Activated T-cell treated with anti-CD3 and anti-CD28 coated beads, Interleukin-2, amount 50 U/mL, for 4 hours (primary cell): ENCODE measurements around the gene PDXDC1. TPM values are rescaled to one million over a fixed set of nuclear protein-coding genes. Genes with fewer than 3 reads are reported as not detected.
"Not testable (repeated sequence)": the region's sequence is repeated elsewhere in the genome, so short reads cannot be mapped to it uniquely, and the experiment has no call there.

Experiments used
- ATAC-seq, 2 donors: fragments of 200-7000 bp; cut with Tn5 transposase; one replicate each; pipeline ENCODE4 v1.10.0; 2021
- DNase-seq: peaks from one replicate; pipeline ENCODE4 v3.0.0-alpha.2; 2020
- H3K27me3 Mint-ChIP-seq: one replicate; pipeline ENCODE4 v1.8.0; 2021; ENCODE audit warnings: low read depth, mixed read lengths
- H3K36me3 Mint-ChIP-seq: one replicate; pipeline ENCODE4 v1.8.0; 2022; ENCODE audit warnings: mixed read lengths; ENCODE audit not compliant: insufficient read depth
- H3K4me1 Mint-ChIP-seq: one replicate; pipeline ENCODE4 v1.8.0; 2021; ENCODE audit warnings: low read depth, mixed read lengths
- H3K4me3 Mint-ChIP-seq: one replicate; pipeline ENCODE4 v1.8.0; 2021; ENCODE audit warnings: mild to moderate bottlenecking, moderate library complexity, mixed read lengths
- H3K9me3 Mint-ChIP-seq: one replicate; pipeline ENCODE4 v1.8.0; 2021; ENCODE audit warnings: mixed read lengths
- total RNA-seq, 3 donors: library from RNA; stranded (reverse); gene quantifications; one replicate each; pipeline ENCODE4 v1.2.1, GENCODE V29; 2021

PDXDC1 gene
- total RNA-seq, 3 donors from 2014 or later = 53.5 to 62.6 (median 62.2) TPM

DNA sequence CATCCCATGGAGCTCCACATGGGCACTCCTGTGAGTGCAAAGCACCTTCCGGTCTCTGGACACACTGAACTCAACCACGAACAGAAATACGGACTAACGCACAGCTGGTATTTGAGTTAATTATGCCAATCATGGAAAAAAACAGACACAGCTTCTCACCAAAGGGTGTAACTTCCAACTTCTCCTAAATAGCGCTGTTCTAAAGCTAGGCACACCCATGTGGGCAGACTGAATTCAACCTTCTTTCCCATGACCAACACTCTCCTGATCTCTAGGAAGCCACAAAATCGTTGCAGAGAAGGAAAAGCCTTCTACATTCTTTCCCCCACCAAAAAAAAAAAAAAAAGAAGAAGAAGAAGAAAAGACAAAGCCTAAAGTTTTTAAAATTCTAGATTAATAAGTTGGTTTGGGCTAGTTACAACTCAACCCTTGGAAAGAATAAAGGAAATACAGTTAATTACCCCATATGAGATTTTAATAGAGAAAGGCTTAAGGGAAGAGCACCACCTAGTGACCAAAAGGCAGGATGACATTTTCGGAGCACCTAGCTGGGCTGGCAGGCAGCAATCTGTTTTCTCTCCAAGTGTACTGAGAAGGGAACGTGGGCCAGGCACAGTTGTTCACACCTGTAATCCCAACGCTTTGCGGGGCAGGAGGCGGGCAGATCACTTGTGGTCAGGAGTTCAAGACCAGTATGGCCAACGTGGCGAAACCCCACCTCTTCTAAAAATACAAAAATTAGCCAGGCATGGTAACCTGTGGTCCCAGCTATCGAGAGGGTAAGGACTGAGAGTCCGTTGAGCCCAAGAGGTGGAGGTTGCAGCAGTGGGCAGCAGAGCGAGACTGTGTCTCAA, 97.3 kb downstream of the PDXDC1 start:
- H3K4me3 Mint-ChIP-seq, H3K4me1 Mint-ChIP-seq, DNase-seq, H3K27me3 Mint-ChIP-seq, H3K9me3 Mint-ChIP-seq: not testable (repeated sequence)
- peaks cover 36% of the 10 kb centered on the region for H3K36me3 Mint-ChIP-seq
- peak; percentile 51 to 52 for ATAC-seq

DNA sequence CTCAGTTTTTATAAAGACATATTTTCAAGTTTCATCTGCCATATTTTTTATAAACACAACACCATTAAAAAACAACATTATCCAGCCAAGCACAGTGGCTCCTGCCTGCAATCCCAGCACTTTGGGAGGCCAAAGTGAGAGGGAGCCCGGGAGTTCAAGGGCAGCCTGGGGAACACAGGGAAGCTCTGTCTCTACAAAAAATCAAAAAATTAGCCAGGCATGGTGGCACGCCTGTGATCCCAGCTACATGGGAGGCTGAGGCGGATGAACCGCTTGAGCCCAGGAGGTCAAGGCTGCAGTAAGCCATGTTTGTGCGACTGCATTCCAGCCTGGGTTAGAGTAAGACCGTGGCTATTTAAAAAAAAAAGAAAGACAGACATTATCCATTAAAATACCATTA, 98.3 kb downstream of the PDXDC1 start:
- no peak overlapping the region for H3K4me3 Mint-ChIP-seq
- H3K4me1 Mint-ChIP-seq = peaks cover 6% of the 10 kb centered on the region
- ATAC-seq = no peak
- no peaks in the 10 kb centered on the region for H3K9me3 Mint-ChIP-seq
- peaks cover 40% of the 10 kb centered on the region for H3K36me3 Mint-ChIP-seq
- DNase-seq = no peak
- no peaks in the 10 kb centered on the region for H3K27me3 Mint-ChIP-seq

DNA sequence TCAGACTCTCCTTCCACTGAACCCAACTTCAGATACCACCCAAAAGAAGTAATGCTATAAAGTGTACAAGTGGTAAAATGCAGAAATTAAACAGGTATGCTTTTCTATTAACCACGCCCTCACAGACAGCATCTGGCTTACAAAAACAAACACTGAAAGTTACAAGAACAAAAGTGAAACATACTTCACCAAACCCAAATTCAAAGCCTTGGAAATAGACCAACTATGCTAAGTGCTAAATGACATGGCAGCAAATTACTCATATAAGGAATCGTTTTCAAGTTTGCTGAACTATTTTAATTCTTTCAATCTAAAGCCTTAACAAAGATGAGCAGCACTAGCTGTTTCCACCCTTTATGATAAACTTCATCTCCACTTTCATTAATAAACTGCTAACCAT, 101.3 kb downstream of the PDXDC1 start:
- peak; percentile 30 to 77 for ATAC-seq
- H3K4me1 Mint-ChIP-seq, H3K9me3 Mint-ChIP-seq, DNase-seq, H3K4me3 Mint-ChIP-seq, H3K27me3 Mint-ChIP-seq: not testable (repeated sequence)
- peaks cover 44% of the 10 kb centered on the region for H3K36me3 Mint-ChIP-seq

DNA sequence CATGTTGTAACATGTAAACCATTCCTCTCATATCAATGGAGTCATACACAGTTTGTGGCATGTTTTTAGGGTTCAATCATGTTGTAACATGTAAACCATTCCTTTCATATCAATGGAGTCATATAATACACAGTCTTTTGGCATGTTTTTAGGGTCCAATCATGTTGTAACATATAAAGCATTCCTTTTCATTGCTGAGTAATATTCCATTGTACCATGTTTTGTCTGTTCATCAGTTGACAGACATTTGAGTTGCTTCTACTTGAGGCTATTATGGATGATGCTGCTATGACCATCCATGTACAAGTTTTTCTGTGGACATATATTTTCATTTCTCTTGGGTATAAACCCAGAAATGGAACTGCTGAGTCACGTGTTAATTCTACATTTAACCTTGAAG, 106.1 kb downstream of the PDXDC1 start:
- ATAC-seq, H3K9me3 Mint-ChIP-seq, DNase-seq, H3K27me3 Mint-ChIP-seq, H3K4me3 Mint-ChIP-seq, H3K4me1 Mint-ChIP-seq: not testable (repeated sequence)
- H3K36me3 Mint-ChIP-seq = peaks cover 36% of the 10 kb centered on the region

DNA sequence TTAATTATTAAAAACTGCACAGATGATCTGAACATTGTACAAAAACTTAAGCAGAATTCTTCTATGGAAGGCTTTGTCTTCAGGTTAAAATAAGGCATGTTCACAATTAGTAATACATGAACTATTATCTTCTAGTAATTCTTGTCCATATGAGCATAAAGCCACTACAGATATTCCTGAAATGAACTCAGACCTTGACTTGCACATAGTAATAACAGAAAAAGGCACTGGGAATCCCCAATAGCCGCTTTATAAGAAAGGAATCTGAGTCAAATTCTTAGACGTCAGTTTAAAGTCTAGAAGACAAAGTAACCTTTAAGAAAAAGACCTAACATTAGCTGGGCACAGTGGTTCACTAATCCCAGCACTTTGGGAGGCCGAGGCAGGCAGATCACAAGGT, 108.0 kb downstream of the PDXDC1 start:
- not testable (repeated sequence) for H3K9me3 Mint-ChIP-seq, H3K27me3 Mint-ChIP-seq, H3K4me3 Mint-ChIP-seq, H3K4me1 Mint-ChIP-seq, DNase-seq
- peaks cover 29% of the 10 kb centered on the region for H3K36me3 Mint-ChIP-seq
- ATAC-seq = peak in 1 of 2 donors; percentile 46

DNA sequence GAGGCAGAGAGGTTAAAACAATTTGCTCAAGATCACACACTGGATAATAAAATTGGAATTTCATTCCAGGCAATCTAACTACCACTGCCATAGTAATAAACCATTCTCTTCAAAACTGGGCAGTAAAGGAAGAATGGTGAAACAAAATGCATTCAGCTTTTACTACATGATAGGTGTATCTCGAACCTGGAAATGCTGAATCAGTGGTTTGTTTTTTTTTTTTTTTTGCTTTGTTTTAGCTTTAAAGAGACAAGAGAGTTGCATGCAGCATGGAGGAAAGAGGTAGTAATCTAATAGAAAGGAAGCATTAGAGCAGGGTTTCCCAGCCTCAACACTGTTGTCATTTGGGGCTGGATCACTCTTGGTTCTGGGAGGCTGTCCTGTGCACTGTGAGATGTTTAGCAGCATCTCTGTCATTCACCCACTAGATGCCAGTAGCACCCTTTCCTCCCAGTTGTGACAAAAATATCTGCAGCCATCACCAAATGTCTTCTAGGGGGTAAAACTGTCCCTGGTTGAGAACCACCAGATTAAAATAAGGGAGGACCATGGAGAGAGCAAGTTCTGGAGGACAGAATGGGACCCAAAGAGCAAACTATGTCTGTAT, 115.9 kb downstream of the PDXDC1 start:
- not testable (repeated sequence) for DNase-seq, ATAC-seq

DNA sequence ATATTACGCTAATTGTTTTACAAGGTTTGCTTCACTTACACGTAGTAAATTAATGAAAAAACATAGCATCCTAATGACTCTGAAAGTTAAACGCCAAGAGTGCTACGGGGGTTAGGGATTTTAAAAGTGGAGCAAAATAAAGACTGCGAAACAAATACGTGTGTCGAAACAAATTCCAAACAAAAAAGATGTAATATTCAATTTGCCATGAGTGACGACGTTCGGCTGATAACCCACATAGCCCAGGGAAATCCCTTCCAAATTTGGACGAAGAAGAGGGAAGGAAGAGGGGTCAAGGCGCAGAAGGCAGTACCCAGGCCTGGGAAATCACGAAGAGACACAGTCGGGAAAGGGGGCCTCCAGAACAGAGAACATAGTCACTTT, 118.7 kb downstream of the PDXDC1 start:
- H3K27me3 Mint-ChIP-seq, H3K9me3 Mint-ChIP-seq, ATAC-seq, DNase-seq: not testable (repeated sequence)
- H3K4me1 Mint-ChIP-seq = peaks cover 16% of the 10 kb centered on the region
- H3K4me3 Mint-ChIP-seq = peak overlapping the region; percentile 97
- H3K36me3 Mint-ChIP-seq = peaks cover 11% of the 10 kb centered on the region

More for the DNA sequence above, 115.9 kb downstream of the PDXDC1 start:
- not testable (repeated sequence) for H3K4me3 Mint-ChIP-seq, H3K27me3 Mint-ChIP-seq, H3K9me3 Mint-ChIP-seq
- Mint-ChIP-seq H3K4me1 (peaks cover 16% of the 10 kb centered on the region), H3K36me3 (peaks cover 11% of the 10 kb centered on the region)

DNA sequence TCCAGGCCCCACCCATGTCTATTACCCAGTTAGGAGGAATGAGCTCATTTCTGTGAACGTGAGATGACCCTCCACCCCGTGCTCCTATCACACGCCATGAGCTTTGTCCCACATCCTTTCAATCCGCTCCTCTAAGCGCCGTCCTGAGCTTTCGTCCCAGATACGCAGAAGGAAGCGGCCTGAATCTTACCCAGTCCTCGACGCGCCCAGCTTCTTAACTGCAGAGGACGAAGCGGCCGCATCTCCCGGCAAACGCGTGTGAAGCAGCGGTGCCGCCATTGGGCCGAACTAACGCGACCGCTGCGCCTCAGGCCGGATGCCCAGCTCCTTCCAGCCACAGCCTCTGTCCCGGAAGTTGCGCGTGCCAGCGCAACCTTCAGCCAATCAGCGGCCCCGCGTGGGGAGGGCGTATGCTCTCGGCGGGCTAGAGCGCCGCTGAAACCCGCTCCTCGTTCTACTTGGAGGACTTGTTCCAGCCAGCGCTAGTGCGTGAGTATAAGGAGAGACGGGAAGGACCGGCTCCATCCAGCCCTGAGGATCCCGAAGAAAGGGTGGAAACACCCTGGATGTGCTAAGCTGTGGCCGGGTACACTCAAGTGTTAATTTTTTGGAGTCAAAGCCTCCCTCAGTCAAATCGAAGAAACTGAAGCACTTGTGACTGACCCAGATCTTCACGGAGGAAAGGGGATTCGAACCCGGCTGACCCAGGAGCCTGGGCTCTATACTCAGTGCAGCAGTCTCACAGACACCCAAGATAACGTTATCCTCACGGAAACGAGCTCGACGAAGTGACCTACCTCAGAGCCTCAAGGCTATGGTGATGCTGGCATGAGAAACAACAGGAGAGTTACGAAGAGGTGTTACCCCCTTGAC, 119.4 kb downstream of the PDXDC1 start, which contains the start of gene RRN3:
RRN3 (minus strand) TSS at position 318 of the 873 bp plus-strand sequence; CDS start at position 279, 39 bp downstream.
- not testable (repeated sequence) for H3K9me3 Mint-ChIP-seq, H3K27me3 Mint-ChIP-seq
- DNase-seq = peak; percentile 78
- peaks cover 16% of the 10 kb centered on the region for H3K4me1 Mint-ChIP-seq
- peaks cover 11% of the 10 kb centered on the region for H3K36me3 Mint-ChIP-seq
- peak; percentile 100 for ATAC-seq
- peak within 1 kb of the TSS; percentile 97 for H3K4me3 Mint-ChIP-seq

DNA sequence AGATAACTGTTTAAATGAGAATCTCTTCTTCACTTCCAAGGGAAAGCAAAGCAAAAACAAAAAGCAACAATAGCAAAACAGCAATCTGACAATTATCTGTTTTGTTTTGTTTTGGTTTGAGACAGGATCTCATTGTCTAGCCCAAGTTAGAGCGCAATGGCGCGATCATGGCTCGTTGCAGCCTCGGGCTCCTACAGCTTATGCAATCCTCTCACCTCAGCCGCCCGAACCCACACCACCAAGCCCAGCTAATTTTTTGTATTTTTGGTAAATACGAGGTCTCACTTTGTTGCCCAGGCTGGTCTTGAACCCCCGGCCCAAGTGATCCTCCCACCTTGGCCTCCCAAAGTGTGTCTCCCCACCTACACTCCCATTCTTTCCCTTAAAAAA, 121.8 kb downstream of the PDXDC1 start:
- not testable (repeated sequence) for H3K27me3 Mint-ChIP-seq, H3K36me3 Mint-ChIP-seq, H3K4me3 Mint-ChIP-seq, H3K9me3 Mint-ChIP-seq, DNase-seq, ATAC-seq
- peaks cover 16% of the 10 kb centered on the region for H3K4me1 Mint-ChIP-seq

DNA sequence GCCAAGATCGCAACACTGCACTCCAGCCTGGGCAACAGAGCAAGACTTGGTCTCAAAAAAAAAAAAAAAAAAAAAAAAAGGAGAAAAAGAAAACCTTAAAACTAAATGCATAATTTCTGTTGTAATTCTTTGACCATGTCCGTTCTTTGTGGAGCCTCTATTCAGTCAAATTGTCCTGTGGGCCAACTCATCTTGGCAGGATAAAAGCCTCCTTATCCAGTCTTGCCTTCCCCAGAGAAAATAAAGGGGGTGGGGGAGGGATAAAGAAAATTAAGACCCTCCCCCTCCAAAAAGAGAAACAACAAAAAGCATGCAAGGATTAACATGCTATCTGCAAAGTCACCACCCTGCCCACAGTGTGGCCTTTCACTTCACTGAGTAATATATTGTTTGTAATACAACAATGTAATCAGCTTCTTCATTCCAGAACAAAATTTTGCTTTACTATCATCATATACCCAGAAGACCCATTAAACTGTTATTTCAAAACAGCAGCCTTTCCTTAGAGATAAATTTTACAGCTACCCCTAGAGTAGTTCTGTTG, 124.6 kb downstream of the PDXDC1 start:
- not testable (repeated sequence) for DNase-seq, H3K4me3 Mint-ChIP-seq, H3K9me3 Mint-ChIP-seq, H3K4me1 Mint-ChIP-seq, ATAC-seq, H3K27me3 Mint-ChIP-seq, H3K36me3 Mint-ChIP-seq

DNA sequence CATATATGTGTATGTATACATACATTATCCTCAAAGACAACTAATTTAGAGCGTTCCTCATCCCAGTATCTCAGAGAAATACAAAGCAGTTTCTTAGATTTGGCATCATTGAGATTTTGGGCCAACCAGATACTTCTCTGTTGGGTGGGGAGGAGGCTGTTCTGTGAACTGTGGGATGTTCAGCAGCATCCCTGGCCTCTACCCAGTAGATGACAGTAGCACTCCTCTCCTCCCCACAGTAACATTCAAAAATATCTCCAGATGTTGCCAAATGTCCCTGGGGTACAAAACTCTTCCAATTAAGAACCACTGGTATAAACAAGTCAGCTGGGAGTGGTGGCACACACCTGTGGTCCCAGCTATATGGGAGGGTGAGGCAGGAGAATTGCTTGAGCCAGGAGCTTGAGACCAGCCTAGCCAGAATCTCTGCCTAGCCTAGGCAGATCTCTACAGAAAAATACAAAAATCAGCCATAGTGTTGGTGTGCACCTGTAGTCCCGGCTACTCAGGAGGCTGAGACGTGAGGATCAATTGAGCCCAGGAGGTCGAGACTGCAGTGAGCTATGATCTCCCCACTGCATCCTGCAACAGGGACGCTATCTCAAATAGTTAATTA, 125.7 kb downstream of the PDXDC1 start:
- not testable (repeated sequence) for H3K4me1 Mint-ChIP-seq, DNase-seq, H3K36me3 Mint-ChIP-seq, H3K27me3 Mint-ChIP-seq, H3K4me3 Mint-ChIP-seq, H3K9me3 Mint-ChIP-seq, ATAC-seq

DNA sequence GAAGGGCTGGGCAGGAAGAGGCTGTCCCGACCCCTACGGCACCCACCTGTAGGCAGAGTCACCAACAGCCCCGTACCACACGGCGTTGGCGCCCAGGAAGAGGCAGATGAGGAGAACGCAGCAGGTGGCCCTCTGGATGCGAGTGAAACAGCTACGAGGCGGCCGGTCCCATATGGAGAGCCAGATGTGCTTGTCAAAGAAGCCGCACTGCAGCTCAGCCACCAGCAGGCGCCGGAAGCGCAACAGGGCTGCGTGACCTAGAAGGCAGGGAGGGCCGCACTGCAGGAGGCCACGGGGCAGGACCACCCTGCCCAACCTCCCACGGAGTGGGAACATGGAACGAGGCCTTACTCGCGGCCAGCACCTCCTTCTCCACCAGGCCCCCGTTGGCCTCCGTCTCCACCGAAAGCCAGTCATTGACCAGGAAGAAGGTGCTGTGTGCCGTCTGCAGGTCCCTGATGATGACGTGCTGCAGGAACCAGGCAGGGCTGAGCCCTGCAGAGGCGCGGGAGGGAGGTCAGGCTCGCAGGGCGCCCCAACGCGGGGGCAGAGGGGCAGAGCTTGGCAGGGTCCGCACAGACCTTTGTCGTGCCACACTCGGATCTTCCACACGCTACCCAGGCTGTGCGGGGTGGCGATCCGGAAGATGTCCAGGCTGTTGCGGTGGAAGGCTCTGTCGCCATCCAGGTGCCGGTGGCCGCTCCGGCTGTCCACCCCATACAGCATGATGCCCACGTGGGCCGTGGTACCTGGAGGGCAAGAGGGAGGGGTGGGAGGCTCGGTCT, 153.0 kb downstream of the PDXDC1 start:
- H3K9me3 Mint-ChIP-seq, H3K27me3 Mint-ChIP-seq, DNase-seq, H3K4me3 Mint-ChIP-seq, H3K36me3 Mint-ChIP-seq, ATAC-seq, H3K4me1 Mint-ChIP-seq: not testable (repeated sequence)

DNA sequence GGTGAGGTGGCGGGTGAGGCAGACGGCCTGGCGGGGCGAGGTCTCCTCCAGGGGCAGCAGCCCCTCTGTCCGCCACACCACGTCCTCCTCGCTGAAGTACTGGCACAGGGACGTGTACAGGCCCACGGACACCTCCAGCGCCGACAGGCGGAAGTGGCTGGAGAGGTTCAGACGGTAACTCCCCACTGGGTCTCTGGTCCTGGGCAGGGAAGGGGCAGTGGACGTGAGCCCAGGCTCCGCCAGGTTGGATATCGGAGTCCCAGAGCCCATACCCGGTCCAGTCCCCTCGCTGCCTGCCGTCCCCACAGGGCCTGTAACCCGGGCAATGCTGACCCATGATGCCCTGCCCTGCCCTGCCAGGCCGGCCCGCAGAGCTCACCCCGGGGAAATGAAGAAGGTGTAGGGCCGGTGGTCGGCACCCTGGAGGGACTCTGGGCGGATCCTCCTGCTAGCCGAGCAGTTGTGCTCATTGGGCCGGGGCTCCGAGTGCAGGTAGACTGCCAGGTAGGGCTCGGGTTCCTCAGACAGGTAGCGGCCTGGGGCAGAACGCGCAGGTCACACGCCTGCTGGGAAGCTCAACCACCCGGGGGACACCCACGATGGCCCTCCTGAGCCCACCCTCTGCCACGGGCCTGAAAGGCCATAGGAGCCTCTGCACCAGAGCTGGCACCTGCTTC, 155.6 kb downstream of the PDXDC1 start:
- H3K27me3 Mint-ChIP-seq, H3K36me3 Mint-ChIP-seq, H3K9me3 Mint-ChIP-seq, H3K4me1 Mint-ChIP-seq, H3K4me3 Mint-ChIP-seq, DNase-seq, ATAC-seq: not testable (repeated sequence)
